Erythroblast (primary cell): ENCODE data around the gene TENM3.

ENCODE experiments used
- GATA1 ChIP-seq: IDR thresholded peaks from 2 replicates; pipeline ENCODE4 v1.6.1; 2011; ENCODE audit warnings: low read depth, mild to moderate bottlenecking, control low read depth, low read length, moderate library complexity
- POLR2A ChIP-seq: IDR thresholded peaks from 2 replicates; pipeline ENCODE4 v1.6.1; 2011; ENCODE audit warnings: mild to moderate bottlenecking, low read length

- TF ChIP-seq POLR2A: no peak
- no peak for TF ChIP-seq GATA1
These were observed 602.8 kb downstream of the TENM3 start for GRCh38 chr4:182846036-182846435.
